Stimulated activated CD8-positive, alpha-beta memory T cell treated with anti-CD3 and anti-CD28 coated beads, Interleukin-12 subunit alpha, Interleukin-12 subunit beta, amount 100 ng/mL, for 24 hours (primary cell): ENCODE measurements around the gene F8.
A peak's percentile ranks its signal among the peaks of the same experiment; 100 is the strongest.
"Not testable (repeated sequence)": the region's sequence is repeated elsewhere in the genome, so short reads cannot be mapped to it uniquely, and the experiment has no call there.

Experiments
- DNase-seq: peaks from one replicate; pipeline ENCODE4 v3.0.0-alpha.2; 2020; ENCODE audit errors: extremely low read depth

F8 gene

GRCh38 chrX:154986826-154987575 lies 35.5 kb downstream of the F8 start:
- no peak for DNase-seq

DNA sequence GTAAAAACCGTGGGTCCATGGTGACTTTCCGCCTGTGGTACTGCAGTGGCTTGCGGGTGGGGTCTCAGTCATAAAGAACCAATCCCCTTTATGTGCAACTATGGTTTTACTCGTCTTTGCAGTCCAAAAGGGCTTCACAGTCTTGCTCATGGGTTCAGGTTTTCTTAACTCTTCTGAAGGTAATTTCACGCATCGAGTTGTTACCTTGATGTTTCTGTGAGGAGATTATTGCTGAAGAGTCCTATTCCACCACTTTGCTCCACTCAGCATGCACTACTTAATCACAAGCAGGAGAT lies 41.5 kb downstream of the F8 start:
- no peak for DNase-seq

- DNase-seq: peak; percentile 30
Measured at GRCh38 chrX:154980330-154981115, 42.0 kb downstream of the F8 start.

DNA sequence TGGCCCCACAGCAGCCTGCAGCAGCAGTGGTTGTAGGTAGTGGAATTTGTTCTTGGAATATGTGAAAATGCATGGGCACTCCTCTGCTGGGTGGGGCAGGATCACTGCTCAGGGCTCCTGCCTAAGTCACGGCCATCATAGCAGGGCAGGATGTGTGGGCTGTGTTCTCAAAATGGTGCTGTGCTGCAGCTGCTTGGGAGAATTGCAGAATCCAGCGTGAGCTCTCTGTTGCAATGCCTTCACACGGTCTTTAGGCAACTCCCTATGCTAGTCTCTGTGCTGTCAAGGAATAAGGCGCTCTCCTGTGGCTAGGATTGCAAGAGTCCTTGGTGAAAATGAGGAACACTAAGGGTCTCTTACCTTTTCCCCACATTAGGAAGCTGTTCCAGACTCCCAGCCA lies 42.9 kb downstream of the F8 start:
- DNase-seq: no peak

- DNase-seq: no peak
Measured at GRCh38 chrX:154968353-154968752, 54.2 kb downstream of the F8 start.

DNA sequence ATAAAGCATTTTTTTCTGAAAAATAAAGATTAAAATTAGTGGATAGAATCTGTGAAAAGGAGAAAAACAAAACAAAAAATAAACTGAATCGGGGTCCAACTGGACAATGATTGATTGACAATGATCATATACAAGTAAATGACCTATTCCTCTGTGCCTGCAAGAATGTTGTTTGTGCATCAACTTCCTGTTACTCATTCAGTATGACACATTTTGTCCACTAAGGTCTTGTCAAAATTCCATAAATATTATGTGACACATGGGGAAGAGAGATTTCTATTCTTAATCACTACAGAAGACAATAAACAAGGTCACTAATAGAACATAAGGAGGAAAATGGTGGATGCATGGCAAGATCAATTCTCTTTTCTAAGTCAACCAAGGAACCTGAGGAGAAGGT lies 54.9 kb downstream of the F8 start:
- no peak for DNase-seq

- no peak for DNase-seq
Measured at GRCh38 chrX:154961947-154962346, 60.6 kb downstream of the F8 start.

- not testable (repeated sequence) for DNase-seq
Measured at GRCh38 chrX:154955799-154956198, 66.7 kb downstream of the F8 start.

DNA sequence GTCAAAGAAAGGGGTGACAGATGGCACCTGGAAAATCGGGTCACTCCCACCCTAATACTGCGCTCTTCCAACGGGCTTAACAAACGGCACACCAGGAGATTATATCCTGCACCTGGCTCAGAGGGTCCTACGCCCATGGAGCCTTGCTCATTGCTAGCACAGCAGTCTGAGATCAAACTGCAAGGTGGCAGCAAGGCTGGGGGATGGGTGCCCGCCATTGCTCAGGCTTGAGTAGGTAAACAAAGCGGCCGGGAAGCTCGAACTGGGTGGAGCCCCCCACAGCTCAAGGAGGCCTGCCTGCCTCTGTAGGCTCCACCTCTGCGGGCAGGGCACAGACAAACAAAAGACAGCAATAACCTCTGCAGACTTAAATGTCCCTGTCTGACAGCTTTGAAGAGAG lies 83.3 kb downstream of the F8 start:
- DNase-seq: not testable (repeated sequence)

DNA sequence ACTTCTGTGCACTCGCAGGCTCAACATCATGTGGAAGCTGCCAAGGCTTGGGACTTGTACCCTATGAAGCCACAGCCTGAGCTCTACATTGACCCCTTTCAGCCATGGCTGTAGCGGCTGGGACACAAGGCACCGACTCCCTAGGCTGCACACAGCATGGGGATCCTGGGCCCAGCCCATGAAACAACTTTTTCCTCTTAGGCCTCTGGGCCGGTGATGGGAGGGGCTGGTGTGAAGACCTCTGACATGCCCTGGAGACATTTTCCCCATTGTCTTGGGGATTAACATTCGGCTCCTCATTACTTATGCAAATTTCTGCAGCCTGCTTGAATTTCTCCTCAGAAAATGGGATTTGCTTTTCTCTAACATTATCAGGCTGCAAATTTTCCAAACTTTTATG lies 97.8 kb downstream of the F8 start:
- DNase-seq: not testable (repeated sequence)

- DNase-seq: no peak
Measured at GRCh38 chrX:154918060-154918483, 104.5 kb downstream of the F8 start.

DNA sequence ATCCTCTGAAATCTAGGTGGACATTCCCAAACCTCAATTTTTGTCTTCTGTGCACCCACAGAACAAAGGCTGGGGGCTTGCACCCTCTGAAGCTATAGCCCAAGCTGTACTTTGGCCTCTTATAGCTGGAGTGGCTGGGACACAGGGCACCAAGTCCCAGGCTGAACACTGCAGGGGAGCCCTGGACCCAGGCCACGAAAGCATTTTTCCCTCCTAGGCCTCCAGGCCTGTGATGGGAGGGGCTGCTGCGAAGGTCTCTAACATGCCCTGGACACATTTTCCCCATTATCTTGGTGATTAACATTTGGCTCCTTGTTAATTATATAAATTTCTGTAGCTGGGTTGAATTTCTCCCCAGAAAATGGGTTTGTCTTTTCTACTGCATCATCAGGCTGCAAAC lies 108.5 kb downstream of the F8 start:
- DNase-seq: no peak

GRCh38 chrX:154910528-154910927 lies 112.0 kb downstream of the F8 start:
- DNase-seq: not testable (repeated sequence)

GRCh38 chrX:154910048-154910447 lies 112.5 kb downstream of the F8 start:
- not testable (repeated sequence) for DNase-seq

DNA sequence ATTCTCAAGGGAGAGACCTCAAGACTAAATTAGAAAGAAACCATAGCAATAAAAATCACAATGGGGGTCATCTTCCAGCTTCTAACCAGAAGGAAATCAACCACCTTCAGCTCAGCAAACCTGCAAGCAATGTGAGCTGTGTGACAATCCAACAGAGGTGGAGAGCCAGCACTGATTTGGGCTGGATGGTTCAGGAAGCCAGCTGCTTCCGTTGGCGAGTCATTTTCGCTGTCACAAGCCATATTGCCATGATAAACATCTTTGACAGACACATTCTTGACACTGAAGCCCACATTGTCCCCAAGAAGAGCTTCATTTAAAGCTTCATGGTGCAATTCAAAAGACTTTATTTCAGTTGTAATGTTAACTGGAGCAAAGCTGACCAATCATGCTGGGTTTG lies 113.7 kb downstream of the F8 start:
- DNase-seq: no peak

- DNase-seq: no peak
Measured at GRCh38 chrX:154902408-154902807, 120.1 kb downstream of the F8 start.

DNA sequence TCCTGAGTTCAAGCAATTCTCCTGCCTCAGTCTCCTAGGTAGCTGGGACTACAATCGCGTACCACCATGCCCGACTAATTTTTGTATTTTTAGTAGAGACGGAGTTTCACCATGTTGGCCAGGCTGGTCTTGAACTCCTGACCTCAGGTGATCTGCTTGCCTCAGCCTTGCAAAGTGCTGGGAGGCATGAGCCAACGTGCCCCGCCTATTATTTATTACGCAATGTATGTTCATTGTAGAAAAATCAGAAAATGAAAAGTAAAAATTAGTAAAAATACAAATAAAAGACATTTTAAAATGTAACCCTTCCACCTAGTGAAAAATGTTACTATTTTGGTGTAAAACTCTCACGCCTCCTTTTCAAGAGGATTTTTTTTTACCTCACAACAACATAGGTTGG lies 122.2 kb downstream of the F8 start:
- no peak for DNase-seq

GRCh38 chrX:154892296-154892695 lies 130.2 kb downstream of the F8 start:
- DNase-seq: no peak

DNA sequence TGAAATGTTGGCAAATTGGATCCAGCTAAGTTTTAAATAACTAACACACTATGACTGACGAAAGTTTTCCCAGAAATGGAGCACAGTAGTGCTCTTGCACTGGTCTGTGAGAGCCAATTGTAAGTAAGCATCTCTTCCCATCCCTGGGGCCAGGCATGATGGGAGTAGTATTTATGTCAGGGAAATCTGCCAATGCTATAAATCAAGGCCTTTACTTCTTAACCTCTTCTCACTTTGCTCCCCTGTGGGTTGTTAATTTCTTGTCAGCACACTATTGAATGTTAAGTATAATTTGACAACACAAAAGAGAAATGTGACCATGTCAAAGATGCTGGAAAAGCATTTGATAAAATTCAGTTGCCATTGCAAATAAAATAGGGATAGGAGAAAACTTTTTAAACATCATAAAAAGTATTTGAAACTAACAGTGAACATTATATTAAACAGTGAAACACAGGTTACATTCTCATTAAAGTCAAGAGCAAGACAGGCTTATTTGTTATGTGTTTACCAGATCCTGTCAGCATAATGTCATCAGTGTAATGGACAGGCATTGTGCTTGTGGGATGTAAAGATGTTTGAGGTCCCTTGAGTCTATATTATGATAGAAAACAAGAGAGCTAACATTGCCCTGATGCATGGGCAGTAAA lies 131.4 kb downstream of the F8 start:
- no peak for DNase-seq

- DNase-seq: not testable (repeated sequence)
Measured at GRCh38 chrX:154886789-154887221, 135.7 kb downstream of the F8 start.

DNA sequence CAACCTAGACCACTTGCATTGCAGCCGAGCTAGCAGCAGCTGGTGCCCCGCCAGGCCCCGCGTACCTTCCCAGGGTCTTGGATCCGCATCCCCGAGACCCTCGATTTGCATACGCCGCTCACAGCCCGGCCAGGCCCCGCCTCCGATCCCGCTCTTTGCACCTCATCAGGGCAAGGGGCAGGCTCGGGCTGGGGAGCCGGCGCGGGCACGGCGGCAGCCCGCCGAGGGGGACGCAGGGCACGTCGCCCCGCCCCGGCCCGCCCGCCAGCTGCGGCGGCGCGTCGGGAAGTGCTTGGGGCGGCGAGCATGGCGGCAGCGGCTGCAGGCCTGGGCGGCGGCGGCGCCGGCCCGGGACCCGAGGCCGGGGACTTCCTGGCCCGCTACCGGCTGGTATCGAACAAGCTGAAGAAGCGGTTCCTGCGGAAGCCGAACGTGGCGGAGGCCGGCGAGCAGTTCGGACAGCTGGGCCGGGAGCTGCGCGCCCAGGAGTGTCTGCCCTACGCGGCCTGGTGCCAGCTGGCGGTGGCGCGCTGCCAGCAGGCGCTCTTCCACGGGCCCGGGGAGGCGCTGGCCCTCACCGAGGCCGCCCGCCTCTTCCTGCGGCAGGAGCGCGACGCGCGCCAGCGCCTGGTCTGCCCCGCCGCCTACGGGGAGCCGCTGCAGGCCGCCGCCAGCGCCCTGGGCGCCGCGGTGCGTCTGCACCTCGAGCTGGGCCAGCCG lies 136.3 kb downstream of the F8 start, which contains the start of gene F8A1:
F8A1 (plus strand) TSS at position 287 of the 720 bp plus-strand sequence; CDS start at position 307, 20 bp downstream.
- peak; percentile 3 for DNase-seq

DNA sequence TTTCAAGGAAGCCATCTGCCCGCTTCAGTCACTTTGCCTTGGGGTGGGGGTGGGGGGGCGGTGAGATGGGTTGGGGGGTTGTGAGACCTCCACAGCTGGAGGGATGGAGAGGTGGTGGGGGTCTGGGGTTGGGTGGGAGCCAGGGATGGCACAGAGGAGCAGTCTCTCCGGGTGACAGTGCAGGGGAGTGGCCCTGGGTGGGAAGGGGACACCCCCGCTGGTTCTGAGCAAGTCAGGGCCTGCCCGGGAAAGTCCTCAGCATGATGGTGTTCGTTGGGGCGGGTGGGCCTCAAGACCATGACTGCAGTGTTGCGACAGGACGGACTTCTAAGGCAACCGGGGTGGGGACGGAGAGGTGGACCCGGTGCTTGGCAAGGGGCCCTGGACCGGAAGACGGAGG lies 137.0 kb downstream of the F8 start:
- not testable (repeated sequence) for DNase-seq
